Panc1 (cell line): Measurements from ENCODE around the gene COL16A1.

Experiments
- CTCF ChIP-seq: fragments of 450-650 bp; IDR thresholded peaks from 2 replicates; pipeline ENCODE4 v1.5.1; 2017; ENCODE audit warnings: mild to moderate bottlenecking
- POLR2AphosphoS5 ChIP-seq: IDR thresholded peaks from 2 replicates; pipeline ENCODE4 v1.6.1; 2012; ENCODE audit warnings: mild to moderate bottlenecking, low read depth, low read length, moderate library complexity

DNA sequence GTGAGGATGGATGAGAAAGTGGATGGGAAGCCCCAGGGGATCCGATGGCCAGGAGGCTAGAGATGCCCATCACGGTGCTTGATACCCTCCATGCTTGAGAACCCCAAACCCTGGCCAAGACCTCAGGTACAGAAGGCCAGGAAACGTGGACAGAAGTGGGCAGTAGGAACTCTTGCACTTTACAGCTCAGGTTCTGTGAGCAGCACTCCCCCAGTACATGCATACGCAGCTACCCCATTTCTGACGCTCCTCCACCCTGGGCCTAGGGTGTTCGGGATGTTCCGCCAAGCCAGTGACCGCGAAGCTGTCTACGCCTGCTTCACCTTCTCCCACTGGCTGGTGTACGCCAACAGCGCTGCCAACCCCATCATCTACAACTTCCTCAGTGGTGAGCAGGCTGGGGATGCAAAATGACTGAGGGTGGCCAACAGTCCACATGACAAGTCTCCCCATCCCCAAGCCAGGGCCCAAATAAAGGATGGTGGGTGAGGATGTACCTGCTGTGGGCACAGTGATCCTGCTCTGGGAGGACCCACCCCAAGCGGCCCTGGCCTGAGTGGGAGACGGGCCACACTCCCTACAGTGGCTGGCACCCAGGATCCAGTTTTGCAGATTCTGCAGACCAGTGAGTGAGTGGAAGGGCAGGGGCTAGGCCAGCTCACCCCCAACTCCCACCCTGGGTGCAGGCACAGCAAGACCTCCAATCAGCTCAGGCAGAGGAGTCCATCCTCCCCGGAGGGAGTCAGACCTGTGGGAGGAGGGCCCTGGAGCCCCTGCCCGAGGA, 78.9 kb downstream of the COL16A1 start:
- TF ChIP-seq CTCF (no peak), POLR2AphosphoS5 (no peak)
